Endothelial cell of umbilical vein (primary cell): ENCODE measurements around the gene TMOD2. TPM values are rescaled to one million over a fixed set of nuclear protein-coding genes. Genes with fewer than 3 reads are reported as not detected.

Experiments
- BruUV-seq: library from RNA; stranded (reverse); fragments of 400-500 nt; replicated peaks from 2 replicates; lab custom pipeline; 2021; lab: Mats Ljungman, UMichigan
- CTCF ChIA-PET: fragments of 300-600, 350-600 bp; sonication (Branson Sonifier 250); formaldehyde crosslinking; loops from one replicate; lab custom pipeline; 2021; ENCODE audit warnings: antibody characterized with exemption, inconsistent platforms; lab: Charles Lee
- POLR2A ChIA-PET: fragments of 300-600, 350-600 bp; sonication (Branson Sonifier 250); formaldehyde crosslinking; loops from one replicate; lab custom pipeline; 2021; ENCODE audit warnings: antibody characterized with exemption, inconsistent platforms; lab: Charles Lee
- DNase-seq: peaks from one replicate; pipeline ENCODE4 v3.0.0-alpha.2; 2011; ENCODE audit warnings: low read depth, low spot score
- FAIRE-seq: peaks from 2 replicates; lab custom pipeline; 2011; peaks lifted over from hg19 to GRCh38; lab: Jason Lieb, UNC
- H2AFZ ChIP-seq: 2 replicates; pipeline ENCODE4 v1.6.0; 2012; ENCODE audit warnings: low read depth, low read length, control low read depth, inconsistent platforms
- H3K27ac ChIP-seq: 2 replicates; pipeline ENCODE4 v1.5.1; 2011; ENCODE audit warnings: low read depth, mild to moderate bottlenecking, control low read depth, low read length, moderate library complexity; ENCODE audit not compliant: insufficient read depth
- H3K27me3 ChIP-seq, 2 experiments: 2 replicates each; pipeline versions ENCODE4 v1.6.0 to v1.6.1; 2011; ENCODE audit warnings: low read length in 2 of 2, mixed read lengths in 1 of 2; ENCODE audit not compliant: control insufficient read depth in 2 of 2, insufficient read depth in 2 of 2
- H3K36me3 ChIP-seq, 2 experiments: 2 replicates in 1 of 2; 3 replicates in 1 of 2; pipeline ENCODE4 v1.5.1; 2011; ENCODE audit warnings: low read length in 2 of 2, mild to moderate bottlenecking in 1 of 2, moderate library complexity in 1 of 2; ENCODE audit not compliant: control insufficient read depth in 2 of 2, insufficient read depth in 2 of 2; ENCODE audit errors: extremely low read depth in 1 of 2
- H3K4me1 ChIP-seq: 3 replicates; pipeline ENCODE4 v1.5.1; 2011; ENCODE audit warnings: mild to moderate bottlenecking, low read length; ENCODE audit not compliant: control insufficient read depth, insufficient read depth; ENCODE audit errors: extremely low read depth
- H3K4me2 ChIP-seq: 2 replicates; pipeline ENCODE4 v1.6.1; 2011; ENCODE audit warnings: low read length, control low read depth, mixed read lengths; ENCODE audit not compliant: insufficient read depth
- H3K4me3 ChIP-seq, 3 experiments: fragments of 200-600 bp in 1 of 3; sonication (generic), shearing (Covaris generic) in 1 of 3; replicated peaks in 1 of 3; 2 replicates each; pipeline ENCODE4 v1.5.1; 2011 to 2016; ENCODE audit warnings: control low read depth in 3 of 3, low read length in 3 of 3, mild to moderate bottlenecking in 2 of 3, inconsistent platforms in 1 of 3, low read depth in 1 of 3, moderate library complexity in 1 of 3; ENCODE audit not compliant: insufficient read depth in 1 of 3
- H3K79me2 ChIP-seq: 2 replicates; pipeline ENCODE4 v1.6.0; 2012; ENCODE audit warnings: low read length, inconsistent platforms; ENCODE audit not compliant: control insufficient read depth, insufficient read depth
- H3K9ac ChIP-seq: replicated peaks from 2 replicates; pipeline ENCODE3; 2011; ENCODE audit warnings: low read length, control low read depth; ENCODE audit not compliant: insufficient read depth; ENCODE audit errors: extremely low read depth
- H3K9me1 ChIP-seq: replicated peaks from 3 replicates; pipeline ENCODE4 v1.6.0; 2011; ENCODE audit warnings: mild to moderate bottlenecking, low read length; ENCODE audit not compliant: control insufficient read depth, insufficient read depth; ENCODE audit errors: extremely low read depth
- H3K9me3 ChIP-seq: replicated peaks from 2 replicates; pipeline ENCODE4 v1.5.1; 2012; ENCODE audit warnings: low read length, inconsistent platforms; ENCODE audit not compliant: control insufficient read depth, insufficient read depth
- H4K20me1 ChIP-seq: replicated peaks from 2 replicates; pipeline ENCODE3; 2011; ENCODE audit warnings: mild to moderate bottlenecking, low read length; ENCODE audit not compliant: control insufficient read depth, insufficient read depth; ENCODE audit errors: extremely low read depth
- EZH2 ChIP-seq: IDR thresholded peaks from 2 replicates; pipeline ENCODE4 v1.6.1; 2012; ENCODE audit warnings: borderline replicate concordance, low read depth, mild to moderate bottlenecking, moderate library complexity, low read length, inconsistent platforms; ENCODE audit not compliant: severe bottlenecking
- FOS ChIP-seq: IDR thresholded peaks from 2 replicates; pipeline ENCODE4 v1.6.1; 2011; ENCODE audit warnings: mild to moderate bottlenecking, low read length, moderate library complexity, borderline replicate concordance; ENCODE audit not compliant: insufficient read depth
- GATA2 ChIP-seq: IDR thresholded peaks from 2 replicates; pipeline ENCODE4 v1.7.0; 2011; ENCODE audit warnings: low read depth, mild to moderate bottlenecking, moderate library complexity, mixed read lengths, low read length; ENCODE audit not compliant: insufficient read length, insufficient read depth
- JUN ChIP-seq: IDR thresholded peaks from 2 replicates; pipeline ENCODE4 v1.6.1; 2011; ENCODE audit warnings: borderline replicate concordance, low read depth; ENCODE audit not compliant: insufficient read length, insufficient read depth
- MAX ChIP-seq: IDR thresholded peaks from 2 replicates; pipeline ENCODE4 v1.6.1; 2011; ENCODE audit not compliant: insufficient read depth, insufficient read length
- MYC ChIP-seq: IDR thresholded peaks from one replicate; pipeline ENCODE4 v1.6.1; 2011; ENCODE audit warnings: mild to moderate bottlenecking, low read depth, low read length
- POLR2A ChIP-seq: IDR thresholded peaks from 2 replicates; pipeline ENCODE4 v1.6.1; 2012; ENCODE audit warnings: low read depth, mild to moderate bottlenecking, control low read depth, low read length
- POLR2AphosphoS5 ChIP-seq: IDR thresholded peaks from 2 replicates; pipeline ENCODE4 v1.6.1; 2012; ENCODE audit warnings: low read depth, mild to moderate bottlenecking, control low read depth, low read length, moderate library complexity; ENCODE audit not compliant: insufficient read depth
- dilution Hi-C: fragments of 300-500 bp; cut with MboI; formaldehyde crosslinking; loops from one replicate; pipeline ENCODE4 v1.15.0; 2019; ENCODE audit warnings: low sequenced_read_pairs; ENCODE audit not compliant: extremely low pct_ligation_motif_present
- intact Hi-C: fragments of 100-400 bp; cut with micrococcal nuclease; formaldehyde crosslinking; loops from one replicate; pipeline ENCODE4 v1.10.0; 2022
- polyA plus RNA-seq, 4 experiments: library from polyadenylated mRNA; depleted of rRNA in 3 of 4; stranded (reverse) in 3 of 4; unstranded in 1 of 4; fragments of >200 nt; gene quantifications; 2 replicates each; pipeline versions ENCODE4 v1.2.1 to v1.2.3, GENCODE V29; 2011 to 2012; ENCODE audit warnings: missing spikeins in 1 of 4
- total RNA-seq: library from RNA; stranded (reverse); gene quantifications from 2 replicates; pipeline ENCODE4 v1.2.3, GENCODE V29; 2021

The TMOD2 gene
- total and polyA plus RNA-seq, 2 donors (not counting 3 experiments of a cell fraction or from before 2014, with no cell fraction given), result 0.46 to 2.7 TPM

GRCh38 chr15:51798281-51798680 lies 46.9 kb downstream of the TMOD2 start:
- H2AFZ ChIP-seq, result no peak overlapping the region
- intact Hi-C loops (no loop called here), dilution Hi-C loops (no loop called here)
- POLR2A ChIA-PET, result no interaction called here
- H3K9ac ChIP-seq, result no peak overlapping the region
- CTCF ChIA-PET, result interaction anchor here (1.5 kb wide), 1 partner anchor 90 kb away, joined by 4 read pairs; no protein-coding TSS in a partner anchor
- no peak for DNase-seq
- H3K4me1 ChIP-seq, result no peaks in the 10 kb centered on the region
- H3K27ac ChIP-seq, result no peak overlapping the region
- no peak for FAIRE-seq
- no peaks in the 10 kb centered on the region for H4K20me1 ChIP-seq
- BruUV-seq, result no TSS peak
- no peaks in the 10 kb centered on the region for H3K9me1 ChIP-seq
- H3K27me3 ChIP-seq, result no peaks in the 10 kb centered on the region
- no peak for TF ChIP-seq POLR2A
- TF ChIP-seq GATA2, result no peak
- TF ChIP-seq JUN, result no peak
- TF ChIP-seq EZH2, result no peak
- TF ChIP-seq MYC, result no peak
- TF ChIP-seq FOS, result no peak
- TF ChIP-seq MAX, result no peak
- no peak for TF ChIP-seq POLR2AphosphoS5
- H3K79me2 ChIP-seq, result no peaks in the 10 kb centered on the region
- H3K4me2 ChIP-seq, result no peak overlapping the region
- no peaks in the 10 kb centered on the region for H3K36me3 ChIP-seq
- H3K4me3 ChIP-seq, result no peak overlapping the region
- no peaks in the 10 kb centered on the region for H3K9me3 ChIP-seq
